DMS153 treated with DMSO at 0.1 percent for 48 hours (cell line): ENCODE data around the gene DMBT1.

ENCODE experiments used
- DNase-seq: peaks from one replicate; lab custom pipeline; 2025; ENCODE audit not compliant: unreplicated experiment; lab: John Stamatoyannopoulos, UW

The DMBT1 gene

GRCh38 chr10:122548407-122549085, 12.0 kb upstream of the DMBT1 start:
- no peak for DNase-seq

- DNase-seq = no peak
These were observed 10.9 kb upstream of the DMBT1 start for GRCh38 chr10:122549636-122550035.

- DNase-seq = no peak
These were observed 10.1 kb upstream of the DMBT1 start for GRCh38 chr10:122550427-122550826.

- DNase-seq = no peak
These were observed 9.6 kb upstream of the DMBT1 start for GRCh38 chr10:122550983-122551382.

GRCh38 chr10:122551450-122551849, 9.1 kb upstream of the DMBT1 start:
- no peak for DNase-seq

GRCh38 chr10:122553341-122553740, 7.2 kb upstream of the DMBT1 start:
- no peak for DNase-seq

- peak; percentile 30 for DNase-seq
These were observed 6.2 kb upstream of the DMBT1 start for GRCh38 chr10:122554131-122555036.

- DNase-seq = peak; percentile 35
These were observed 5.1 kb upstream of the DMBT1 start for GRCh38 chr10:122555442-122555841.

GRCh38 chr10:122557516-122557915, 3.0 kb upstream of the DMBT1 start:
- no peak for DNase-seq

GRCh38 chr10:122558452-122558851, 2.1 kb upstream of the DMBT1 start:
- no peak for DNase-seq

- DNase-seq = no peak
These were observed 1.3 kb upstream of the DMBT1 start for GRCh38 chr10:122559228-122559627.

GRCh38 chr10:122561212-122561611, 658 bp downstream of the DMBT1 start:
- DNase-seq = no peak

GRCh38 chr10:122561792-122562191, 1.2 kb downstream of the DMBT1 start:
- no peak for DNase-seq

GRCh38 chr10:122564980-122565379, 4.4 kb downstream of the DMBT1 start:
- DNase-seq = no peak

- DNase-seq = peak; percentile 67
These were observed 5.2 kb downstream of the DMBT1 start for GRCh38 chr10:122565766-122566206.

- DNase-seq = no peak
These were observed 6.1 kb downstream of the DMBT1 start for GRCh38 chr10:122566632-122567031.

- peak; percentile 6 for DNase-seq
These were observed 6.6 kb downstream of the DMBT1 start for GRCh38 chr10:122567056-122567660.

GRCh38 chr10:122568551-122568950, 8.0 kb downstream of the DMBT1 start:
- DNase-seq = no peak

GRCh38 chr10:122570920-122571319, 10.4 kb downstream of the DMBT1 start:
- DNase-seq = no peak

GRCh38 chr10:122571892-122572291, 11.3 kb downstream of the DMBT1 start:
- DNase-seq = no peak

- no peak for DNase-seq
These were observed 15.2 kb downstream of the DMBT1 start for GRCh38 chr10:122575776-122576175.

GRCh38 chr10:122576291-122576690, 15.7 kb downstream of the DMBT1 start:
- no peak for DNase-seq
